IMR-90 (cell line): Measurements from ENCODE around the gene OCIAD1. TPM values are rescaled to one million over a fixed set of nuclear protein-coding genes. Genes with fewer than 3 reads are reported as not detected.

ENCODE experiments used
- ATAC-seq: fragments of 200-7000 bp; cut with Tn5 transposase; 2 replicates; pipeline ENCODE4 v1.9.1; 2020; ENCODE audit warnings: low read depth, mild to moderate bottlenecking, moderate library complexity
- BruUV-seq: library from RNA; stranded (reverse); fragments of 400-500 nt; replicated peaks from 2 replicates; lab custom pipeline; 2021; lab: Mats Ljungman, UMichigan
- CTCF ChIA-PET: fragments of 300-600 bp; formaldehyde crosslinking; extraction: SDS; loops from one replicate; lab custom pipeline; 2021; ENCODE audit warnings: antibody characterized with exemption; lab: Yijun Ruan, JAX
- POLR2A ChIA-PET: fragments of 300-600 bp; sonication (Branson Sonifier 250); formaldehyde crosslinking; loops from one replicate; lab custom pipeline; 2022; ENCODE audit warnings: antibody characterized with exemption; ENCODE audit not compliant: unreplicated experiment; lab: Charles Lee
- DNase-seq: peaks from one replicate; pipeline ENCODE4 v3.0.0; 2013
- H2AFZ ChIP-seq: replicated peaks from 2 replicates; pipeline ENCODE3; 2013; ENCODE audit warnings: low read length, mild to moderate bottlenecking; ENCODE audit not compliant: poor library complexity
- H2AK5ac ChIP-seq: 2 replicates; pipeline ENCODE4 v1.6.1; 2013; ENCODE audit warnings: low read depth, low read length, inconsistent platforms
- H2AK9ac ChIP-seq: replicated peaks from 2 replicates; pipeline ENCODE3; 2013; ENCODE audit warnings: mild to moderate bottlenecking, low read depth, low read length, moderate library complexity; ENCODE audit not compliant: poor library complexity
- H2BK120ac ChIP-seq: 2 replicates; pipeline ENCODE4 v1.6.1; 2013; ENCODE audit warnings: low read depth, low read length, inconsistent platforms
- H2BK15ac ChIP-seq: 3 replicates; pipeline ENCODE4 v1.6.1; 2013; ENCODE audit warnings: low read depth, low read length, inconsistent platforms
- H2BK20ac ChIP-seq: 2 replicates; pipeline ENCODE4 v1.6.1; 2013; ENCODE audit warnings: low read depth, mild to moderate bottlenecking, inconsistent platforms, low read length, moderate library complexity
- H2BK5ac ChIP-seq: 2 replicates; pipeline ENCODE4 v1.6.1; 2013; ENCODE audit warnings: mild to moderate bottlenecking, low read depth, low read length, inconsistent platforms; ENCODE audit not compliant: poor library complexity, severe bottlenecking
- H3K14ac ChIP-seq: replicated peaks from 2 replicates; pipeline ENCODE4 v1.6.1; 2013; ENCODE audit warnings: low read depth, low read length, inconsistent platforms
- H3K18ac ChIP-seq: 2 replicates; pipeline ENCODE4 v1.6.1; 2013; ENCODE audit warnings: low read depth, low read length, control low read depth
- H3K23ac ChIP-seq: 2 replicates; pipeline ENCODE4 v1.6.1; 2013; ENCODE audit warnings: low read depth, low read length, inconsistent platforms
- H3K27ac ChIP-seq: 2 replicates; pipeline ENCODE4 v1.5.1; 2013; ENCODE audit warnings: mild to moderate bottlenecking, control low read depth, low read length; ENCODE audit not compliant: insufficient read depth
- H3K27me3 ChIP-seq: 2 replicates; pipeline ENCODE4 v1.6.1; 2013; ENCODE audit warnings: low read length; ENCODE audit not compliant: control insufficient read depth, insufficient read depth
- H3K36me3 ChIP-seq: 2 replicates; pipeline ENCODE4 v1.6.1; 2013; ENCODE audit warnings: low read length, mixed read lengths; ENCODE audit not compliant: control insufficient read depth, insufficient read depth
- H3K4ac ChIP-seq: 2 replicates; pipeline ENCODE4 v1.6.1; 2013; ENCODE audit warnings: low read depth, low read length, inconsistent platforms
- H3K4me1 ChIP-seq: 2 replicates; pipeline ENCODE4 v1.6.1; 2013; ENCODE audit warnings: low read length, mixed read lengths; ENCODE audit not compliant: control insufficient read depth, insufficient read depth
- H3K4me2 ChIP-seq: 2 replicates; pipeline ENCODE4 v1.6.1; 2013; ENCODE audit warnings: low read depth, mild to moderate bottlenecking, control low read depth, low read length, moderate library complexity
- H3K4me3 ChIP-seq: 2 replicates; pipeline ENCODE4 v1.5.1; 2013; ENCODE audit warnings: low read depth, mild to moderate bottlenecking, control low read depth, low read length, moderate library complexity; ENCODE audit not compliant: insufficient read depth
- H3K56ac ChIP-seq: 2 replicates; pipeline ENCODE4 v1.6.1; 2013; ENCODE audit warnings: low read length, inconsistent platforms; ENCODE audit not compliant: insufficient read depth; ENCODE audit errors: extremely low read depth
- H3K79me1 ChIP-seq, 2 experiments: 2 replicates each; pipeline ENCODE4 v1.6.1; 2013; ENCODE audit warnings: low read length in 2 of 2, inconsistent platforms in 1 of 2, low read depth in 1 of 2
- H3K9ac ChIP-seq: 2 replicates; pipeline ENCODE4 v1.6.1; 2013; ENCODE audit warnings: low read depth, low read length, control low read depth
- H3K9me1 ChIP-seq: 2 replicates; pipeline ENCODE4 v1.6.1; 2013; ENCODE audit warnings: low read length, inconsistent platforms; ENCODE audit not compliant: insufficient read depth
- H3K9me3 ChIP-seq: 2 replicates; pipeline ENCODE4 v1.6.1; 2013; ENCODE audit warnings: low read length; ENCODE audit not compliant: control insufficient read depth, insufficient read depth
- H4K20me1 ChIP-seq: 2 replicates; pipeline ENCODE4 v1.6.1; 2013; ENCODE audit warnings: low read length, inconsistent platforms; ENCODE audit not compliant: insufficient read depth
- H4K5ac ChIP-seq: 2 replicates; pipeline ENCODE4 v1.6.1; 2013; ENCODE audit warnings: mild to moderate bottlenecking, low read depth, low read length, control low read depth
- H4K8ac ChIP-seq, 2 experiments: 2 replicates each; pipeline ENCODE4 v1.6.1; 2013; ENCODE audit warnings: low read depth in 2 of 2, low read length in 2 of 2, control low read depth in 1 of 2, inconsistent platforms in 1 of 2
- H4K91ac ChIP-seq: 2 replicates; pipeline ENCODE4 v1.6.1; 2013; ENCODE audit warnings: low read depth, low read length, inconsistent platforms; ENCODE audit not compliant: insufficient read depth
- CEBPB ChIP-seq: IDR thresholded peaks from 2 replicates; pipeline ENCODE4 v1.6.1; 2012; ENCODE audit warnings: low read depth, low read length, improper control_type of control experiment
- CHD1 ChIP-seq: IDR thresholded peaks from 2 replicates; pipeline ENCODE4 v1.6.1; 2012; ENCODE audit warnings: low read depth, low read length, improper control_type of control experiment
- FOS ChIP-seq: fragments of 150-350 bp; IDR thresholded peaks from 2 replicates; pipeline ENCODE4 v1.6.1; 2016; ENCODE audit warnings: low read depth, low read length
- MAFK ChIP-seq: IDR thresholded peaks from 2 replicates; pipeline ENCODE4 v1.6.1; 2012; ENCODE audit warnings: low read depth, low read length, improper control_type of control experiment
- MAZ ChIP-seq: IDR thresholded peaks from 2 replicates; pipeline ENCODE4 v1.6.1; 2012; ENCODE audit warnings: low read depth, mild to moderate bottlenecking, low read length, improper control_type of control experiment, moderate library complexity, borderline replicate concordance
- MXI1 ChIP-seq: IDR thresholded peaks from 2 replicates; pipeline ENCODE4 v1.6.1; 2012; ENCODE audit warnings: low read depth, mild to moderate bottlenecking, low read length, moderate library complexity, borderline replicate concordance
- POLR2A ChIP-seq: IDR thresholded peaks from 2 replicates; pipeline ENCODE4 v1.6.1; 2012; ENCODE audit warnings: mild to moderate bottlenecking, low read depth, low read length
- RAD21 ChIP-seq: IDR thresholded peaks from 2 replicates; pipeline ENCODE4 v1.6.1; 2012; ENCODE audit warnings: low read length, improper control_type of control experiment
- RCOR1 ChIP-seq: IDR thresholded peaks from 2 replicates; pipeline ENCODE4 v1.6.1; 2012; ENCODE audit warnings: mild to moderate bottlenecking, low read length, improper control_type of control experiment; ENCODE audit not compliant: insufficient replicate concordance
- RFX5 ChIP-seq: IDR thresholded peaks from 2 replicates; pipeline ENCODE4 v1.8.0; 2012; ENCODE audit warnings: low read depth, mild to moderate bottlenecking, low read length, moderate library complexity
- SMC3 ChIP-seq: fragments of 150-350 bp; IDR thresholded peaks from 2 replicates; pipeline ENCODE4 v1.6.1; 2016; ENCODE audit warnings: low read depth, mild to moderate bottlenecking, antibody characterized with exemption, low read length, moderate library complexity
- WGBS, 2 experiments: methylation state at CpG; one replicate each; pipeline versions ENCODE4 v1.1.5 to v1.1.7; 2013; ENCODE audit warnings: missing lambda C conversion rate in 2 of 2; ENCODE audit not compliant: insufficient read length in 1 of 2; ENCODE audit errors: extremely low coverage in 2 of 2; 5-methylcytosine and 5-hydroxymethylcytosine counted together
- dilution Hi-C: fragments of 300-500 bp; cut with HindIII; formaldehyde crosslinking; loops from one replicate; pipeline ENCODE4 v1.14.3; 2018; ENCODE audit warnings: low sequenced_read_pairs; ENCODE audit not compliant: unreplicated experiment
- in situ Hi-C: fragments of 300-500 bp; cut with MboI; formaldehyde crosslinking; loops from 3 replicates; pipeline ENCODE4 v1.14.3; 2019; ENCODE audit warnings: low sequenced_read_pairs, inconsistent platforms, mixed read lengths
- intact Hi-C: fragments of 100-400 bp; cut with micrococcal nuclease; formaldehyde crosslinking; loops from 2 replicates; pipeline ENCODE4 v1.10.0; 2022
- polyA plus RNA-seq, 3 experiments: library from polyadenylated mRNA; depleted of rRNA; stranded (reverse); fragments of >200 nt; gene quantifications; 2 replicates each; pipeline ENCODE4 v1.2.3, GENCODE V29; 2012; ENCODE audit warnings: low replicate concordance in 1 of 3
- total RNA-seq: library from RNA; depleted of rRNA; stranded (reverse); fragments of >200 nt; gene quantifications from 2 replicates; pipeline ENCODE4 v1.2.3, GENCODE V29; 2012
- TF ChIP-seq, protein P1 (sequence below): fragments of 150-350 bp; IDR thresholded peaks from 2 replicates; pipeline ENCODE4 v1.6.1; 2017; ENCODE audit warnings: mild to moderate bottlenecking, antibody characterized with exemption, low read length, low read depth
- TF ChIP-seq, protein P2 (sequence below): fragments of 150-350 bp; IDR thresholded peaks from 2 replicates; pipeline ENCODE4 v1.6.1; 2016; ENCODE audit warnings: low read depth, mild to moderate bottlenecking, low read length, moderate library complexity, borderline replicate concordance
- TF ChIP-seq, protein P3 (sequence below): conservative IDR thresholded peaks from 2 replicates; pipeline ENCODE4 v1.5.1; 2012; ENCODE audit warnings: mild to moderate bottlenecking, low read depth, low read length, improper control_type of control experiment

OCIAD1 gene
- total and polyA plus RNA-seq, 2 of the 4 experiments (the other 2 are of a cell fraction) = 86.9 to 112 TPM

DNA sequence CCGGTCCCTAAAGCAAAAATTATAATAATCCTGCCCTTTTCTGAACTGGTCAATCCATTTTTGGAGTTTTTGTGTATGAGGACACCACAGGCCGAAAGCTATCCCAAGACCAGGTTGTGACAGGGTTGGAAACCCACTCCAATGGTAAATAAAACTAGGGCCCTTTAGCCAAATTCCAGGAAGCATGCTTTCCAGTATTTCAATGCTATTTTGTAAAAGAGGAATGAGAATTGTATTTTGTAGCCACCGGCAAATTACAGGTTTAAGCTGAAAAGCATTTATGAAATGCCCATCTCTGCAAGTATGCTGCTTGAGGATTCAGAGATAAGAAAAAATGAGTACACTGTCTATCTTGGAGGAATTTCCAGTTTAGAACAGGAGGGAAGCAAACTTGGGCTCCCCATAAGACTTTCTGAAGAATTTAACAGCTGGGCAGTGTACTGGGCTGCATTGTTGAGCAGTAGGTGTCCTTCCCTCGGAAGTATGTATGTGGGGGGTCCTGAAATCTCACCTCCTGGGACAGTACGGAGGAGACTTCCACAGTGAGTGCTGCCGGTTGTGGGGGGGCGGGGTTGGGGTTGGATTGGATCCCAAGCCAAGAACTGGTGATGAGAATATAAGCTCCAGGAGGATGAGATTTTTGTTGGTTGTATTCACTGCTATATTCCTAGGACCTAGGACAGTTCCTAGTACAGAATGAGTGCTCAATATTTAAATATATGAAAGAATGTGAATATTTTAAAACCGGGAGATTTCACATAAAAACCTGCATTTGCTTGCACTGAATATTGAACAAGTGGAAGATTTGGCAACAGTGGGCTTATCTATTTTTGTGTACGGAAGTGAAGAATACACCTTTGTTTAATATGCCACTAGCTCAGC, 48.9 kb downstream of the OCIAD1 start:
- ChIA-PET CTCF (no interaction called here), POLR2A (no interaction called here)
- H3K79me1 ChIP-seq = no peaks in the 10 kb centered on the region
- DNase-seq = no peak
- H2AFZ ChIP-seq = no peak overlapping the region
- no peak overlapping the region for H3K27ac ChIP-seq
- TF ChIP-seq, protein P1, sequence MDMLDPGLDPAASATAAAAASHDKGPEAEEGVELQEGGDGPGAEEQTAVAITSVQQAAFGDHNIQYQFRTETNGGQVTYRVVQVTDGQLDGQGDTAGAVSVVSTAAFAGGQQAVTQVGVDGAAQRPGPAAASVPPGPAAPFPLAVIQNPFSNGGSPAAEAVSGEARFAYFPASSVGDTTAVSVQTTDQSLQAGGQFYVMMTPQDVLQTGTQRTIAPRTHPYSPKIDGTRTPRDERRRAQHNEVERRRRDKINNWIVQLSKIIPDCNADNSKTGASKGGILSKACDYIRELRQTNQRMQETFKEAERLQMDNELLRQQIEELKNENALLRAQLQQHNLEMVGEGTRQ = no peak
- TF ChIP-seq RFX5 (no peak), FOS (no peak), POLR2A (no peak), MAZ (no peak), CHD1 (no peak), SMC3 (no peak), MAFK (no peak), RAD21 (no peak), CEBPB (no peak), RCOR1 (no peak), MXI1 (no peak)
- TF ChIP-seq, protein P2, sequence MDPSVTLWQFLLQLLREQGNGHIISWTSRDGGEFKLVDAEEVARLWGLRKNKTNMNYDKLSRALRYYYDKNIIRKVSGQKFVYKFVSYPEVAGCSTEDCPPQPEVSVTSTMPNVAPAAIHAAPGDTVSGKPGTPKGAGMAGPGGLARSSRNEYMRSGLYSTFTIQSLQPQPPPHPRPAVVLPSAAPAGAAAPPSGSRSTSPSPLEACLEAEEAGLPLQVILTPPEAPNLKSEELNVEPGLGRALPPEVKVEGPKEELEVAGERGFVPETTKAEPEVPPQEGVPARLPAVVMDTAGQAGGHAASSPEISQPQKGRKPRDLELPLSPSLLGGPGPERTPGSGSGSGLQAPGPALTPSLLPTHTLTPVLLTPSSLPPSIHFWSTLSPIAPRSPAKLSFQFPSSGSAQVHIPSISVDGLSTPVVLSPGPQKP = no peak
- TF ChIP-seq, protein P3, sequence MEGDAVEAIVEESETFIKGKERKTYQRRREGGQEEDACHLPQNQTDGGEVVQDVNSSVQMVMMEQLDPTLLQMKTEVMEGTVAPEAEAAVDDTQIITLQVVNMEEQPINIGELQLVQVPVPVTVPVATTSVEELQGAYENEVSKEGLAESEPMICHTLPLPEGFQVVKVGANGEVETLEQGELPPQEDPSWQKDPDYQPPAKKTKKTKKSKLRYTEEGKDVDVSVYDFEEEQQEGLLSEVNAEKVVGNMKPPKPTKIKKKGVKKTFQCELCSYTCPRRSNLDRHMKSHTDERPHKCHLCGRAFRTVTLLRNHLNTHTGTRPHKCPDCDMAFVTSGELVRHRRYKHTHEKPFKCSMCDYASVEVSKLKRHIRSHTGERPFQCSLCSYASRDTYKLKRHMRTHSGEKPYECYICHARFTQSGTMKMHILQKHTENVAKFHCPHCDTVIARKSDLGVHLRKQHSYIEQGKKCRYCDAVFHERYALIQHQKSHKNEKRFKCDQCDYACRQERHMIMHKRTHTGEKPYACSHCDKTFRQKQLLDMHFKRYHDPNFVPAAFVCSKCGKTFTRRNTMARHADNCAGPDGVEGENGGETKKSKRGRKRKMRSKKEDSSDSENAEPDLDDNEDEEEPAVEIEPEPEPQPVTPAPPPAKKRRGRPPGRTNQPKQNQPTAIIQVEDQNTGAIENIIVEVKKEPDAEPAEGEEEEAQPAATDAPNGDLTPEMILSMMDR = no peak
- no peaks in the 10 kb centered on the region for H3K27me3 ChIP-seq
- H4K20me1 ChIP-seq = no peaks in the 10 kb centered on the region
- dilution Hi-C loops = no loop called here
- H4K8ac ChIP-seq = no peak overlapping the region
- H3K23ac ChIP-seq = no peak overlapping the region
- H3K9me1 ChIP-seq = no peaks in the 10 kb centered on the region; the same call in 1 of the 2 replicates
- H3K9ac ChIP-seq = no peak overlapping the region
- H3K4me3 ChIP-seq = no peak overlapping the region
- H4K91ac ChIP-seq = no peak overlapping the region
- H3K4me2 ChIP-seq = no peak overlapping the region
- in situ Hi-C loops = no loop called here
- no peak overlapping the region for H2BK5ac ChIP-seq
- H2AK5ac ChIP-seq = no peak overlapping the region
- no peaks in the 10 kb centered on the region for H3K9me3 ChIP-seq
- intact Hi-C loops = no loop called here
- no peak overlapping the region for H2BK120ac ChIP-seq
- H3K18ac ChIP-seq = no peak overlapping the region
- no peak overlapping the region for H3K56ac ChIP-seq
- ATAC-seq = no peak
- H2AK9ac ChIP-seq = no peak overlapping the region
- no peak overlapping the region for H3K14ac ChIP-seq
- no peaks in the 10 kb centered on the region for H3K36me3 ChIP-seq
- H2BK20ac ChIP-seq = no peak overlapping the region
- no peaks in the 10 kb centered on the region for H3K4me1 ChIP-seq
- no peak overlapping the region for H3K4ac ChIP-seq
- H2BK15ac ChIP-seq = no peak overlapping the region
- no CpG with 5 or more reads among the region's 9 CpGs for WGBS, 2 experiments
- H4K5ac ChIP-seq = no peak overlapping the region
- BruUV-seq = no TSS peak
